ENCODE results near the gene HOPX.

DNA sequence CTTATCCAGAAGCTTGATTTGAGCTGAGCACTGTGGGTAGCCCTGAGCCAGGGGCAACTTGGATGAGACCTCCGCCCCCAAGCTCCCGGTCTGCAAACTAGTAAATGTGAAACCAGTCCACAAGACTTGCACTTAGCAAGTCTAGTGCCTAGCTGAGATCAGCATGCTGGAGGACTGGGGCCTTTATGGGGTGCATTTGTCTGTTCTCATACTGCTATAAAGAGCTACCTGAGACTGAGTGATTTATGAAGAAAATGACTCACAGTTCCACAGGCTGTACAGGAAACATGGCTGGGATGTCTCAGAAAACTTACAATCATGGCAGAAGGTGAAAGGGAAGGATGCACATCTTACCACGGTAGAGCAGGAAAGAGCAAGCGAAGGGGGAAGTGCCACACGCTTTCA lies 42.1 kb upstream of the HOPX start:
- no peak for TF ChIP-seq GATA2 (IDR thresholded peaks at IDR 0.05; ENCODE audit: low read depth, low read length)
- no peak for TF ChIP-seq GATA3 (IDR thresholded peaks at IDR 0.05; ENCODE audit: low read depth, low read length)

Measured in SH-SY5Y (cell line).